HG03558 (cell line): ENCODE results near the gene NFYC.

Source experiments
- ATAC-seq: cut with Tn5 transposase; IDR thresholded peaks from one replicate; pipeline ENCODE4 v1.9.1; 2021; ENCODE audit warnings: moderate number of reproducible peaks; ENCODE audit not compliant: unreplicated experiment; ENCODE audit errors: extremely low read depth

Gene NFYC

DNA sequence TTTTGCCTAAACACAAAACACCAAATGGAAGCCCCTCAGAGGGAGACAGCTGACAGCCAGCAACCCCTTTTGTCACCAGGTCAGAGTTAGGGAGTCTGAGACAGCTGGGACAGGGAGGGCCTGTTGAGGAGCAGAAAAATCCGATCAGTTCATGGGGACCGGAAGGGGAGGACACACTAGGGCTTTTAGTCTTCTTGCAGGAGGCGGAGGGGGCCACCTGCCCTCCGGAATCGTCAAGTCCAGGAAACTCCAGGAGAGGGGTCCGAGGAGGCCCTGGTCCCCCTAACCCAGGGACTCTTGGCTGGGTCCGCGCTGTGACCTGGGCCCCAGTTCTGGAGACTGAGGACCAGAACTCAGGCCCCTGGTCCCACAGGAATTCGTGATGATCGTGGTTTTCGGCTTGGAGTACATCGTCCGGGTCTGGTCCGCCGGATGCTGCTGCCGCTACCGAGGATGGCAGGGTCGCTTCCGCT is 126.3 kb downstream of the NFYC start:
- no peak for ATAC-seq

DNA sequence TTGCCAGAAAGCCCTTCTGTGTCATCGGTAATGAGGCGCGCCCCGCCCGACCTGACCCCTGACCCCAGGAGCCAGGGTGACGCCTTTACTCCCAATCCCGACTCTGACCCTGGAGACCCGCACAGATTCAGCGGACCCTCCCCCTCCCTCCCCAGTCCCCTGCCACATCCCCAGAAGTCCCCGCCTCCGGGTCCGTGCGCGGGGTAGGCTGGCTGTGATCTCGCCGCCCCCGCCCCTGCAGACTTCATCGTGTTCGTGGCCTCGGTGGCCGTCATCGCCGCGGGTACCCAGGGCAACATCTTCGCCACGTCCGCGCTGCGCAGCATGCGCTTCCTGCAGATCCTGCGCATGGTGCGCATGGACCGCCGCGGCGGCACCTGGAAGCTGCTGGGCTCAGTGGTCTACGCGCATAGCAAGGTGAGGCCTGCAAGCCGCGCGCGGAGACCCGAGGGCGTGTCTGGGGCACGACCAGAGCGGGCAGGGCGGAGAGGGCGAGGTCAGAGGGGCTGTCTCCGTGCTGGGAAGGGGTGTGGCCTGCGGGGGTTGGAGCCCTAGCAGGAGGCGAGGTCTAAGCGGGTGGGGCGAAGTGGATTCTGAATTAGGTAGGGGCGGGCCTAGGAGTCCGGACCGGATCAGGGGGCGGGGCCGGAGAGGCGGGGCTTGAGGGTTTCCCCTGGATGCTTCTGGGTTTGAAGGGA is 126.9 kb downstream of the NFYC start:
- ATAC-seq: no peak

- no peak for ATAC-seq
Measured at GRCh38 chr1:40819101-40819500, 127.6 kb downstream of the NFYC start.

DNA sequence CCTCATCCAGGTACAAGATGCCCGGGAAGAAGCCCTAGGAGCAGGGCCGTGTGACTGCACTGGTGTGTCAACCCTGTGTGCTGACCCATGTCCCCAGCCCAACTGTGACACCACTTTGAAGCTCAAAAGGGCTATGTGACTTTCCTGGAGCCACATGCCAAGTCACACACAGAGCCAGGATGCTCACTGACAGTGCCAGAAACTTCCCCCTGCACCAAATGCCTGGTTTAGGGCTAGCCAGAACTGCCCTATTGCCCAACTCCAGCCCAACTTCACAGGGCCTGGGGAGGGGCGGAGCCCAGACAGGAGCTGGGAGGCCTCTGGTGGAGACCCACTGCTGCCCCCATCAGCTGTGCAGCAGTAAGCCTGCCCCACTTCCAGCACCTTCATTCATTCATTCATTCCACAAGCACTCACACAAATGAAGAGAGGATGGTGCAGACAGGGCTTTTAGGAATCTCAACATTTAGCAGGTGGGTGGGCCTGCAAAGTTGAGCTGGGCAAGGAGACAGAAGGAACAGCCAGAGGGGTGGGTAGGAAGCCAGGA is 128.8 kb downstream of the NFYC start:
- no peak for ATAC-seq
